ENCODE results near the gene REC114.

GRCh38 chr15:73454096-73454495, 11.1 kb downstream of the REC114 start:
- TF ChIP-seq, protein P1, sequence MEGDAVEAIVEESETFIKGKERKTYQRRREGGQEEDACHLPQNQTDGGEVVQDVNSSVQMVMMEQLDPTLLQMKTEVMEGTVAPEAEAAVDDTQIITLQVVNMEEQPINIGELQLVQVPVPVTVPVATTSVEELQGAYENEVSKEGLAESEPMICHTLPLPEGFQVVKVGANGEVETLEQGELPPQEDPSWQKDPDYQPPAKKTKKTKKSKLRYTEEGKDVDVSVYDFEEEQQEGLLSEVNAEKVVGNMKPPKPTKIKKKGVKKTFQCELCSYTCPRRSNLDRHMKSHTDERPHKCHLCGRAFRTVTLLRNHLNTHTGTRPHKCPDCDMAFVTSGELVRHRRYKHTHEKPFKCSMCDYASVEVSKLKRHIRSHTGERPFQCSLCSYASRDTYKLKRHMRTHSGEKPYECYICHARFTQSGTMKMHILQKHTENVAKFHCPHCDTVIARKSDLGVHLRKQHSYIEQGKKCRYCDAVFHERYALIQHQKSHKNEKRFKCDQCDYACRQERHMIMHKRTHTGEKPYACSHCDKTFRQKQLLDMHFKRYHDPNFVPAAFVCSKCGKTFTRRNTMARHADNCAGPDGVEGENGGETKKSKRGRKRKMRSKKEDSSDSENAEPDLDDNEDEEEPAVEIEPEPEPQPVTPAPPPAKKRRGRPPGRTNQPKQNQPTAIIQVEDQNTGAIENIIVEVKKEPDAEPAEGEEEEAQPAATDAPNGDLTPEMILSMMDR (IDR thresholded peaks at IDR 0.05), result no peak
- no peak for TF ChIP-seq EZH2 (IDR thresholded peaks at IDR 0.05; ENCODE audit: borderline replicate concordance, insufficient read depth, low read depth, low read length, poor library complexity, severe bottlenecking)
